Dedifferentiated amniotic fluid mesenchymal stem cell (primary cell): ENCODE results near the gene SKAP1.
"Not testable (repeated sequence)": the region's sequence is repeated elsewhere in the genome, so short reads cannot be mapped to it uniquely, and the experiment has no call there.

Source experiments
- DNase-seq: peaks from one replicate; pipeline ENCODE4 v3.0.0-alpha.2; 2016; ENCODE audit errors: extremely low spot score

SKAP1 gene

DNA sequence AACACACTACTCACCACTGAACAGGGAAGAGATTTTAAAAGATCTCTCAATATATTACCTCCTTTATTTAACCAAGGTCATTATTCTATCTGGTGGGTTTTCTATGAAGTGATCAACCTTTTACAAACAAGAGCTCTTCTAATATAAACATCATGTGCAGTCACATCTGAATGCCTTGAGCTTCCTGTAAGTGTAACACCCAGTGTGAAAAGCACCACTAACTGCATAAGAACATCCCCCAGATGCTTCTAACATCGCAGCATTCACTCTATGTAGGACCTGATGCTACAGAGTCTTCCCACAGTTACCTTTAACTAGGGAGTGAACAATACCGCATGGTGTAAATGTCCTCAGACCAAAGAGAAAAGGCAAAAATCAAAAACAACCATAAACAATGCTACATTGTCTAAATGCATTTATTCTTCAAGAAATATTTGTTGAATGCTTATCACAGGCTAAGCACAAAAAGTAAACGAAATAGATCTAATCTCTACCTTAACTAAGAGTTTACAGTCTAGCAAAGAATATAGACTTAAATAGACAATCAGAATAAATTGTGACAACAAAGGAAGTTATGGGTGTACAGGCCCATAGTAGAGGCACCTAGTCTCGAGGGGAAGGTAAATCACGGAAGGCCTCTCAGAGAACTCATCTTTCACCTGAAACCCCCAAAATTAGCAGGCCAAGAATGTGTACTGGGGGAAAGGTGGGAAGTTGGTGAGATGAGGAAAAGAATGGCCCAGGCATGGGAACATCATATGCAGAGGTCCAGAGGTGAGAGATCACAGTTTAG, 16.2 kb downstream of the SKAP1 start:
- no peak for DNase-seq

DNA sequence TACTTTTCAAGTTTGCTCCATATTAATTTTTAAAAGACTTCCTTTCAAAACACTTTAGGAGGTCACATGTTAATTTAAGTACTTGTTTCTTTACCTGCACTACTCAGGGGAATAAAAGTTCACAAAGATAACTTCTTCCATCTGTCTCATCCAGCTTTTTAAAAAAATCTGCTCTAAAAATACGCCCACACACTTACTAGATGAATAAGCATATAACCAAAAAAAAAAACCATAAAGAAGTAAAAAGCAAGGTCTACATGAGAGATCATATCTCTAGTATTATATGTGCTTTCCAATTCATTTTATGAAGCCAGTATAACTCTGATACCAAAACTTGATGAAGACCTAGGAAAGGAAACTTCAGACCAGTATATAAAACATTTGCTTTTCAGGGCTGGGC, 17.2 kb downstream of the SKAP1 start:
- DNase-seq: no peak

DNA sequence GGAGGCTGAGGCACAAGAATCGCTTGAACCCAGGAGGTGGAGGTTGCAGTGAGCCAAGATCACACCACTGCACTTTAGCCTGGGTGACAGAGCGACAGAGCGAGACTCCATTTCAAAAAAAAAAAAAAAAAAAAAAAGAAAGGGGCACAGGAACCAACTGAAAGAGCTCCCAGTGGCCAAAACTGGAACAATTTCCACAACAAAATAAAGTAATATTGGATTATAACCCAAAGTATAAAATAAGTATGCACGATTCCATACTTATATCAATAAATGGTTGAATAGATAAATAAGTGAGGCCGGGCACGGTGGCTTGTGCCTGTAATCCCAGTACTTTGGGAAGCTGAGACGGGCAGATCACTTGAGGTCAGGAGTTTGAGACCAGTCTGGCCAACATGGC, 19.2 kb downstream of the SKAP1 start:
- not testable (repeated sequence) for DNase-seq

DNA sequence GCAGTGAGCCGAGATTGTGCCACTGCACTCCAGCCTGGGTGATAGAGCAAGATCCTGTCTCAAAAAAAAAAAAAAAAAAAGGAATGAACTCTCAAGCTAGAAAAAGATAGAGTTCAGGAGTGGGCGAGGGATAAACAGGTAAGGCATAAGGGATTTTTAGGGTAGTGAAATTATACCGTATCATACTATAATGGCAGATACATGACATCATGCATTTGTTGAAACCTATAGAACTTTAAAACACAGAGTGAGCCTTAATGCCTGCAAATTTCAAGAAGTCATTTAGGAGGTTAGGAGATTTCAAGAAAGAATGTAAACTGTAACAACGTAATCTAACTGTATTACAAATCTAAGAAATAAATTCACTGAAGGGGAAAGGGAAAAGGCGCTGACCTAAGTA, 20.4 kb downstream of the SKAP1 start:
- DNase-seq: no peak

DNA sequence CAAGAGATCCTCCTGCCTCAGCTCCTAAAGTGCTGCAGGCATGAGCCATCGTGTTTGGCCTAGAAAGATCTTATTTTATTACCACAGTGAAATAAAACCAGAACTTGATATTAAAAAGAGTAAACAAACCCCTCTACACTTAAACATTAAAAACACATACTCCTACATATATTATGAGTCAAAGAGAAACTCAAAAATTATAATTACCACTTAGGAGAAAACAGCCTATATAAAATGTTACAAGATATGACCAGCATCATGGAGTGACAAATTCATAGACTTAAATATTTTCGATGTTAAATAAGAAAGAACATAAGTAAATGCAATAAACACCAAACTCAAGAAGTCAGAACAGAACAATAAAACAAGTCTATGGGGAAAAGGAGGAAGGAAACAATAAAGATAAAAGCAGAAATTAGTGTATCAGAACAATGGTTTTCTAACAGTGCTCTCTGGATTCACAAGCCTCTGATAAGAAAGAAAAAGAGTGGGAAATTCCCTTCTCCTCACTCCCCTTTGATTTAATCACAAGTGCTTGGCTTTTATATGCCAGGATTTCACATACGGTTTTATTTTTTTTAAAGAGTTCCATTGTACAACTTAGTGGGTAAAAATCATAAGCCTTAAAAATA, 23.0 kb downstream of the SKAP1 start:
- DNase-seq: no peak

DNA sequence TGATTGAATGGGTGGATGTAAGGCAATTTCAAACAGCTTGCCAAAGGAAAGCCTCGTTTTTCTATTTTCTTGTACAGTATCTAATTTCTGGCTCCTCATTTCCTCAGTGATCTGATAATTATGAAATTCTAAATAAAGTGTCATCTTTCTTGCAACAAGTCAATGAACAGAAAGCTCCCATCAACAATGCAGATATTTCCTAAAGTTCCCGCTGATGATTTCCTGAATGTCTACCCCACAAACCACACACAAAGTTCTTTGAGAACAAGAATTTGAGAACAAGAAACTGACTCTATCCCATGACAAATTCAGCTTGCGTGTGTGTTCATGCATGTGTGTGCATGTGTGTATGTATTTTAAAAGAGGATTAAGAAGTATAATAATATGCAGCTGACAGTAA, 35.2 kb downstream of the SKAP1 start:
- DNase-seq: no peak

DNA sequence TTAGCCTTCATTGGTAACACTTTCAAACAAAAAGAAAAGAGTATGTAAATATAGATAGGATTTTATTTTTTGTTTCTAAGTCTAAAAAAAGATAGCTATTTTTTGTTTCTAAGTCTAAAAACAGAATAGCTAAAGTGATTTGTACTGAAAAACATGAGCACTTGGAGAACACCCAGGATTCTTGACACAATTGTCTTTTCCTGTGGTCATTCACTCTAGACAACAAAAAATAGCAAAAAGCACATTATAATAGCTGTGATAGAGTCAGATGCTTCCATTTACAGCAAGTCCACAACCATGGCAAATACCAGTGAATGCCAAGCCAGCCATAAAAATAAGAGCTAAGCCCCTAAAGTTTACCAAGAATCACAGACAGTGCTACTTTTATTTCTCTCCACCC, 36.7 kb downstream of the SKAP1 start:
- DNase-seq: no peak

DNA sequence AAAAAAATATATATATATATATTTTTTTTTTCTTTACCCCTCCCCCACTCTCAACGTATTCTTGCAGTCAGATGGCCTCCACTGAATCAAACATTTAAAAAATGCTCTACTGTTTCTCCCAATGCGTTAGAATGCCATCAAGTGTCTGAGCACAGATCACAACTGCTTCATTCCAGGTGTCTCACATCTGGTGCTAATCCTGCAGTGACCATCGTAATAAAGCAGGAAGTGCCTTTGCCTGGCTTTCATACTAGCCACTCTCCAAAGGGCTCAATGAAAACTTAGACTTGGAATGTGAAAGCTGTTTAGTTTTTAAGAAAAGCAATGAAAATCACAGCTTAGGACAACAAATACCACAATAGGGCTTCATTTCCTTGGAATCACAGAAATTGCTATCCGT, 37.2 kb downstream of the SKAP1 start:
- no peak for DNase-seq

DNA sequence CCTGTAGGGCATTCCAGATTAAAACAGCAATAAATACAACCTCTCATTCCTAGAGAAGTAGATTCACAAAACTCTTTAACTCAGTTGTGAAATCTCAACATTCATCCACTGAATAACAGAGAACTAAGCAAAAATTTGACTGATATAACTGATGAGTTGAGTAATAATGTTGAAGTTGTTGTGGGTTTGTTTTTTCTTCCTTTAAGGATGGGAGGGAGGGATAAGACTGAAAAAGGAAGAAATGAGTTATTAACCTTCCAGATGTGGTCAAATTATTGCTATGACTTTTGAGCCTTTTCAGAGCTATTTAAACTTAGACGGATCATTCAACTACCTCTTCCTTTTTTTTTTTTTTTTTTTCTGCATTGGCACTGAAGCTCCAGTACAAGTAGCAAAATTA, 38.6 kb downstream of the SKAP1 start:
- no peak for DNase-seq

DNA sequence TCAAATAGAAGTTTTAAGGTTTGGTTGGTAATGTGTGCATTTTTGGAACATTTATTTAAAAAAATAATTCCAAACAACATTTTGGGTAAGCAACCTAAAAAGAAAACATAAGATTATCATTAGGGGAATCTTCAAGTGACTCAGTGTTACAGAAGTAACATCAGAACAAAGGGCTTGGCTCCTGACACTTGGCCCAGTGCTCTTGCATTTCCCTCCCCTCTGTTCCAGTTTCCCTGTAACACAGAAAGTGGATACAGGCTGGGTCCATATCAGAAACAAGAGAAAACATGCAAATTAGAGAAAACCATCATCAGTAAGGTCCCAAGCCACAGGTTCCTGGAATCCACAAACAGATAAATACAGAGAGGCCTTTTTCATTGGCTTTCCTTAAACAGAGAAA, 40.1 kb downstream of the SKAP1 start:
- no peak for DNase-seq

DNA sequence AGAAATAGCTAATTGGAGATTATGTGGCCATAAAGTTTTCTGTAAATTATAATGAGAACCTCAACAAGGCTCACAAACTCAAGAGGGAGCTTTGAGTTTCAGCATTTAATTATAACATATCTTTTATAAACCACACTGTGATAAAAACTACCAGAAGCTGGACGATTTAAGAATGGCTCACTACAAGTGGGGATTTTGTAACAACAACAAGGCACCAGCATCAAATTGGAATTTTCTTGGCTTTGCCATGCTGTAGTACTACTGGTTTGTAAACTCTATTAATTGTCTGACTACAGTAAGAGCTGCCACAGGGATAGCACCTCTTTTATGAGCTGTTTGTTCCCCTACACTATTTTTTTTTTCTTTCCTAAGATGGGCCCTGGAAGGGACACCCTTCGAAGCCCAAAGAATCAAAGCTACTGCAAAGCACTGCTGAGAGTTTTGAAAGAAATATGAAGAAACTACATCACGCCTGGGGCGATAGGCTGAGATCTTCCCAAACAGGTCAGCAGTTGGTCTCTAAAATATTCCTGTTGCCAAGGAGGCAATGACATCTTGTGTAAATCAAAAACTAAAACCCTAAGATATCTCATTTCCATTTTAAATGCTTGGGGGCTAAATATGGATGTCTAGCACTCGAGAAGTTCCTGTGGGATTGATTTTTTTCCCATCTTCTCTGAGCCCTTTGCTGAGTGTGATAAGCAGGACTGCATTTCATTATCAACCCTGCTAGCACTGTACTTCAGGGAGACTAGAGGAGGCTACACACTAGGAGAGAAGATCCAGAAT, 40.9 kb downstream of the SKAP1 start:
- no peak for DNase-seq

DNA sequence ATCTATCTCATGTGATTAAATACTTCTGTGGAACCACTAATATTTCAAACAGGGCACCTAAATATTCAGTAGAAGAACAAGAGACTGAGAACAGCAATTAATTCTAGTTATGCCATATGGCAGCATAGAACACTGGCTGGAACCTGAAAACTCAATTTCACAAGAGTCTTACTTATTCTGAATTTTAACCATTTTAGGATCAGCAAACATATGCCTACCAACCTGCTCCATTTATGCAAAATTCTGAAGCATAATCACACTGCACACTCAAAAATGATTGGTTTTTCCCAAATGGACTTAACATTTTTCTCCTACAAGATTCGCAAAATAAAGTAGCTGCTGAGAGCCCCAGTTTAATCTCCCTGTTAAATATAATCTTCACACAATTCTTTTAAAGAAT, 43.2 kb downstream of the SKAP1 start:
- DNase-seq: no peak

DNA sequence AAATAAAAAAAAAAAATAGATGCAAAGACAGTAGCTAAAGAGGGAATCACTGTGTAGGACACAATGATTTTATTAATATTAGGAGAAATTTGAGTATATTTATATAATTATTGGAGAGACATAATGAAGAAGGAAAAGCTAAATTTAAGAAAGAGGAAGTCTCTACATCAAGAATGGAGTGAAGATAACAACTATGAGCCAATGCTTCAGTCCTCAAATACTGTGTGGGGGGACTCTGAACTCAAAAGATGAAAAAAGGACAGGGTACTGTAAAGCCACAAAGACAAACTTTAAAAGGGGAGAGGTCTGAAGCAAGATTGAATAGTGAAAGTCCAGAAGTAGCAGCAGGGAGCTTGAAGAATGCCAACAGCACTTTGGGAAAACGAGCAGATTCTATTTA, 44.7 kb downstream of the SKAP1 start:
- no peak for DNase-seq

DNA sequence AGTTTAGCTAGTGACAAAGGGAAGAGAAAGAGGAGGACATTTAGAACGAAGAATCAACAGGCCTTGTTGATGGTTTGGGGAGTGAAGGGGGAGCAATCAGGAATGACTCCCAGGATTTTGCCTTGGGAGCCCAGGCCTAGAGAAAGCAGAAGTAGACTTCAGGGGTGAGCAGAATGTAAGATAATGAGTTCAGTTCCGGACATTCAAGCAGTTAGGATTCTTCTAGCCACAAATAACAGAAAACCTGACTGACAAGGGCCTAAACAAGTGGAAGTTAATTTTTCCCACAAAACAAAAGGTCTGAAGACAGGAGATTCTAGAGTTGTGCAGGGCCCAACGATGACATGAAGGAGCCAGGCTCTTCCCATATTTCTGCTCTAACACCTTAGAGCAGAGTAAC, 45.9 kb downstream of the SKAP1 start:
- DNase-seq: no peak

DNA sequence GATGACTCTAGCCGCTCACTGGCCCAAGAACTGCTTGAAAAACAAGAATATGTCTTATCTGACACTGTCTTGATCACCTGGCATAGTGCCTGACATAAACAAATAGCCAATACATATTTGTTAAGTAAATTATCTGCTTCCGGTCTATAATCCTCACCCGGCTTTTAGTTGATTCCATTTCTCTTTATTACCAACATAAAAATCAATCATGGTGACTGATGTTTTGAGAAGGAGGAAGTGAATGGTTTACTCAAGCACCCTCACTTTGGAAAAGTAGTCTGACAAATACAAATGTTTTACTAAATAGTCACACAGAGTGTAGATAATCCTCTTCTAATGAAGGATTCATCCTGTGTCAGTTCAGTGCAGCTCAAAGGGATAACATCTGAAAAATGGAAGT, 47.0 kb downstream of the SKAP1 start:
- no peak for DNase-seq

DNA sequence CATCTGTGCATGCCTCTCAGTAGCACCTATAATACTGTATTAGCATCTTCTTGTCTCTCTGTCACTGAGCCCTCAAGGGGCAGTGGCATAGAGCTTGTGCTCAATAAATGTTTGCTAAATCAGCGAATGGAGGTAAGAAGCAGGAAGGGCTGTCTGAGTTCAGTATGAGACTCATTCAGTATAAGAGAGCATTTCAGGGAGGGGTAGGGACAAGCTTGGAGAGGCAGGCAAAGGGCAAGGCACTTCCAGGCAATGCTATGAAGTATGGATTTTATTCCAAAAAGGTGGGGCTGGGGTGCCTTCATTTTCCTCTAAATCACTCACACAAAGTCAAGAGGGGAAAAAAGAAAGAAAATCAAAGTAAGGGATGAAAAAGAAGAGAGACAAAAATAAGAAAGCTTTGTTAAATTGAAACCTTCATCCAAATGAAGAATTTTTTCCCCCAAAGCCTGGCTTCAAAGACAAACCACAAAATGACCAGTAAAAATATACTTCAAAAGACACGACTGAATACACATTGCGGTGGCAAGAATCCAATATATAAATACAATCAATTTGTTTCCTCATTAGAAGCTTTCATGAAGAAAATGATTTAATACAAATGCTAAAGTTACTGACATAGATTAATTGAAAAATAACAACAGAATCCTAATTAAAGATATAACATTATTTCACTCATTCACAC, 51.2 kb downstream of the SKAP1 start:
- DNase-seq: no peak

DNA sequence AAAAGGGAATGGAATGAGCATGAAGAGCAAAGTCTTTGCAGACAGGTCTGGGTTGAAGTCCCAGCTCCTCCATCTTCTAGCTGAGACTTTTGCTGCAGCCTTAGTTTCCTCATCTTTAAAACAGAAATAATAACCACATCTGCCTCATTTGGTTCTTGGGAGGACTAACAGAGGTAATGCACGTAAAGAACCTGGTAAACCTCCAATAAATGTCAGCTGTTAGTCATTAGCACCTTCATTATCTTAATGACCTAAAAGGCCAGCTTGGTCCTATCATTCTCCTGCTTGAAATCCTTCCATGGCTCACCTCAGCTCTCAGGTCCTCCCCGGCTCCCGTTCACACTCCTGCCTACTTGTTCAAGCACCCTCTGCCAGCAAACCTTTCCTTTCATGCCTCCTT, 51.8 kb downstream of the SKAP1 start:
- DNase-seq: no peak

DNA sequence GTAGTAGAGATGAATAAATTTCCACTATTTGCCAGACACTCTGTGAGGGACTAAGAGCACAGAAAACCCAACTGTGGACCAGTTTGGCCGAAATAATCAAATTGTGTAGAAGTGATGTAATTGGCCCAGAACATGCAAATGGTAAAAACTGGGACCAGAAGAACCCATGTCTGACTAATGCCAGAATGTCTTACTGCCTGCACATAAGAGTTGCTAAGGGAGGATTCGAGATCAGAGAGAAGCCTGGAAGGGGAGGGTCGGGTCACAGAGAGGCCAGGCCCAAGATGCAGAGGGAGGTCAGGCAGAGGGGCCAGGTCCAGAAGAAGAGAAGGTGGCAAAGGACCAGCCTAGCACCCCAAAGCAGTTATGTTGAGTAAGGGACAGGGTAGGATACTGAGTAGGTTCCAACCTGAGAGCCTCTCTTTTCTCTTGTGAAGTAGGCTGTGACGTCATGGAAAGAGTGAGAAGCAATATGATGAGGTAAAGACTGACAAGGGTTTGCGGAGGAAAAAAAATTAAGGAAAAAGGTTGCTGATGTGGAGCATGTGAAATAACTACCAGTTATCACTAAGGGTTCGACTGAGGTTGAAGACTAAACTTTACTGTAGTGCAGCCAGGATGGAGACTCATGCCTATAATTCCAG, 53.2 kb downstream of the SKAP1 start:
- no peak for DNase-seq

DNA sequence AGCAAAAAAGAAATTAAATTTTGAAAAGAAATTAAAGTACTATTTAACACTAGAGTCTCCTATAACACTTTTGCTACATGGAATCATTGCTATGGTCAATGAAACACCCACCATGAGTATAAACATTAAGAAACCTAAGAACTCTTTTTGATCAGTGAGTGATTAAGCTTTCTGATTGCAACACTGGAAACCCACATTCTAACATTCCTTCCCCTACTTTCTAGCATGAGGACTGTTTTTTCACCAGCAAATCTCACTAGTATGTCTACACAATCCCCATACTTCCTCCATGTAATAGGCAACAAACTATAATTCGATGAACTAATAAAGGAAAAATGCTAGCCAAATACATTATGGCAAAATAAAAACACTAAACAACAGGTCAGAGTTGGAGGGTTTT, 54.7 kb downstream of the SKAP1 start:
- no peak for DNase-seq

DNA sequence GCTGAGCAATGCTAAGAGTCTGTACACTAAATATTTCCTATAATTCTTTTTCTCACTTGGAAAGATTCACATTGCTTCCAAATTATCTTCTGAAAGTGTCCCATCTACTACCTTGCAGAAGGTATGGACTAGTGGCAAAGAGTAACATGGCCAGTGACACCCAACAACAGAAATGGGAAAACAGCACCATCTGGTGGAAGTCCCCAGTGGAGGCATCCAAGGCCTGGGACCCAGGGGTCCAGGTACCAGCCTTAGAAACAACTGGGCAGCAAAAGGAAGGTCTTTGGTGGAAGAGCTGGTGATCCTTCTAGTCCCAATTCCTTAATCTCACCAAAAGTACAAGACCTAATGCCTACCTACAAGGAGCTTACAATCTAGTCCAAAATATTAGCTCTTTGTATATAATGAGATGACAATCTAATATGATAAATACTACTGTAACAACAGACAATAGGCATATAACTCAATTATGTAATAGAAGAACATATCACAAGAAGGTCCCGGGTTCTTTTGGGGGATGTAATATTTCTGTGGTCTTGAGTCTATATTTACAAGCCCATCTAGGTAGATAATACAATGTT, 55.3 kb downstream of the SKAP1 start:
- no peak for DNase-seq

DNA sequence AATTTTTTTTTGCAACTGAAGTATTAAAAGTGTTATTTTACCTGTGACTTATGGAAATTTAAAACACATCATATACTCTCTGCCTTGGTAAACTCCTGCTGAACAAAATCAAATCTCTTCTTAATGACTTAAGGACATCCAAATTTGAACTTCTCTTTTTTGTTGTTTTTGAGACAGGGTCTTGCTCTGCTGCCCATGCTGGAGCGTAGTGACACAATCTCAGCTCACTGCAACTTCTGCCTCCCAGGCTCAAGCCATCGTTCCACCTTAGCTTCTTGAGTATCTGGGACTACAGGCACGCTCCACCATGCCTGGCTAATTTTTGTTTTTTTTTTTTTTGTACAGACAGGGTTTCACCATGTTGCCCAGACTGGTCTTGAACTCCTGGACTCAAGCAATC, 56.1 kb downstream of the SKAP1 start:
- DNase-seq: no peak
